GM13977 (cell line): ENCODE data around the gene DNAJC22.
"Not testable (repeated sequence)": the region's sequence is repeated elsewhere in the genome, so short reads cannot be mapped to it uniquely, and the experiment has no call there.

Experiments used
- DNase-seq: peaks from one replicate; pipeline ENCODE4 v3.0.0; 2012; ENCODE audit warnings: low spot score
- CTCF ChIP-seq: IDR thresholded peaks from 2 replicates; pipeline ENCODE4 v1.5.1; 2012; ENCODE audit warnings: mild to moderate bottlenecking, control low read depth; ENCODE audit not compliant: insufficient read depth; ENCODE audit errors: extremely low read depth, missing control alignments
- in situ Hi-C: fragments of 300-500 bp; cut with MboI; formaldehyde crosslinking; loops from one replicate; pipeline ENCODE4 v1.12.0; 2022; ENCODE audit warnings: low sequenced_read_pairs, low pct_unique_long_range_greater_than_20kb, mixed read lengths, inconsistent platforms; ENCODE audit not compliant: unreplicated experiment

DNAJC22 gene

GRCh38 chr12:49309386-49309785, 37.3 kb upstream of the DNAJC22 start:
- TF ChIP-seq CTCF: no peak
- in situ Hi-C loops: no loop called here
- no peak for DNase-seq

DNA sequence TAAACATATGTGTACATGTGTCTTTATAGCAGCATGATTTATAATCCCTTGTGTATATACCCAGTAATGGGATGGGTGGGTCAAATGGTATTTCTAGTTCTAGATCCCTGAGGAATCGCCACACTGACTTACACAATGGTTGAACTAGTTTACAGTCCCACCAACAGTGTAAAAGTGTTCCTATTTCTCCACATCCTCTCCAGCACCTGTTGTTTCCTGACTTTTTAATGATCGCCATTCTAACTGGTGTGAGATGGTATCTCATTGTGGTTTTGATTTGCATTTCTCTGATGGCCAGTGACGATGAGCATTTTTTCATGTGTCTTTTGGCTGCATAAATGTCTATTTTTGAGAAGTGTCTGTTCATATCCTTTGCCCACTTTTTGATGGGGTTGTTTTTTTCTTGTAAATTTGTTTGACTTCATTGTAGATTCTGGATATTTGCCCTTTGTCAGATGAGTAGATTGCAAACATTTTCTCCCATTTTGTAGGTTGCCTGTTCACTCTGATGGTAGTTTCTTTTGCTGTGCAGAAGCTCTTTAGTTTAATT, 36.2 kb upstream of the DNAJC22 start:
- DNase-seq: not testable (repeated sequence)

DNA sequence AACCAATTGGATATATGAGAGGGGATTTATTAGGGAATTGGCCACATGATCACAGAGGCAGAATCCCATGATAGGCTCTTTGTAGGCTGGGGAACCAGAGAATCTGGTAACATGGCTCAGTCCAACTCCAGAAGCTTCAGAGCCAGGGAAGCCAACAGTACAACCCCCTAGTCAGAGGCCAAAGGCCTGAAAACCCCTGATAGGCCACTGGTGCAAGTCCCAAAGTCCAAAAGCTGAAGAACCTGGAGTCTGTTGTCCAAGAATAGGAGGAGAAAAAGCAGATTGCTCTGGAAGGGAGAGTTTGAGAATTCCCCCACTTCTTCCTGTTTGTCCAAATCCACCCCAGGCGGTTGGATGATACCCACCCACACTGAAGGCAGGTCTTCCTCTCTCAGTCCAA, 31.9 kb upstream of the DNAJC22 start:
- no peak for TF ChIP-seq CTCF
- in situ Hi-C loops: no loop called here
- no peak for DNase-seq

More for the DNA sequence above, 36.2 kb upstream of the DNAJC22 start:
- in situ Hi-C loops: not testable (repeated sequence)

DNA sequence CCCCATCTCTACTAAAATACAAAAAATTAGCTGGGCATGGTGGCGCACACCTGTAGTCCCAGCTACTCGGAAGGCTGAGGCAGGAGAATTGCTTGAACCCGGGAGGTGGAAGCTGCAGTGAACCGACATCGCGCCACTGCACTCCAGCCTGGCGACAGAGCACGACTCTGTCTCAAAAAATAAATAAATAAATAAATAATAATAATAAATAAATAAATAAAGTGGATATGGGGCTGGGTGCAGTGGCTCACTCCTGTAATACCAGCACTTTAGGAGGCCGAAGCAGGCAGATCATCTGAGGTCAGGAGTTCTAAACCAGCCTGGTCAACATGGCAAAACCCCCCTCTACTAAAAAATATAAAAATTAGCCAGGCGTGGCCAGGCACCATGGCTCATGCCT, 29.6 kb upstream of the DNAJC22 start:
- DNase-seq, in situ Hi-C loops: not testable (repeated sequence)

DNA sequence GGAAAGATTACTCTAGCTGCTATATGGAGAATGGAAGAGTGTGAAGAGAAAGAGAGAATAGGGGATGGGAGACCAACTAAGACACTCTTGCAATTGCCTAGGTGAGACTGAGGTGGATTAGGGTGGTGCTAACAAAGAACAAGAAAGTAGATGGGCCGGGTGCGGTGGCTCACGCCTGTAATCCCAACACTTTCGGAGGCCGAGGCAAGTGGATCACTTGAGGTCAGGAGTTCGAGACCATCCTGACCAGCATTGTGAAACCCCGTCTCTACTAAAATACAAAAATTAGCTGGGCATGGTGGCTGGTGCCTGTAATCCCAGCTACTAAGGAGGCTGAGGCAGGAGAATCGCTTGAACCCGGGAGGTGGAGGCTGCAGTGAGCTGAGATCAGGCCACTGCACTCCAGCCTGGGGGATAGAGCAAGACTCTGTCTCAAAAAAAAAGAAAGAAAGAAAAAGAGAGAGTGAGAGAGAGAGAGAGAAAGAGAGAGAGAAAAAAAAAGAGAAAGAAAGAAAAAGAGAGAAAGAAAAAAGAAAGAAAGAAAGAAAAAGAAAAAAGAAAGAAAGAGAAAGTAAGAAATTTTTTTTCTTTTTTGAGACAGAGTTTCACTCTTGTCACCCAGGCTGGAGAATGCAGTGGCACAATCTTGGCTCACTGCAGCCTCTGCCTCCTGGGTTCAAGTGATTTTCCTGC, 26.1 kb upstream of the DNAJC22 start:
- in situ Hi-C loops, DNase-seq: not testable (repeated sequence)

- in situ Hi-C loops: no loop called here
- no peak for DNase-seq
- no peak for TF ChIP-seq CTCF
These were observed 24.4 kb upstream of the DNAJC22 start for GRCh38 chr12:49322367-49322707.

DNA sequence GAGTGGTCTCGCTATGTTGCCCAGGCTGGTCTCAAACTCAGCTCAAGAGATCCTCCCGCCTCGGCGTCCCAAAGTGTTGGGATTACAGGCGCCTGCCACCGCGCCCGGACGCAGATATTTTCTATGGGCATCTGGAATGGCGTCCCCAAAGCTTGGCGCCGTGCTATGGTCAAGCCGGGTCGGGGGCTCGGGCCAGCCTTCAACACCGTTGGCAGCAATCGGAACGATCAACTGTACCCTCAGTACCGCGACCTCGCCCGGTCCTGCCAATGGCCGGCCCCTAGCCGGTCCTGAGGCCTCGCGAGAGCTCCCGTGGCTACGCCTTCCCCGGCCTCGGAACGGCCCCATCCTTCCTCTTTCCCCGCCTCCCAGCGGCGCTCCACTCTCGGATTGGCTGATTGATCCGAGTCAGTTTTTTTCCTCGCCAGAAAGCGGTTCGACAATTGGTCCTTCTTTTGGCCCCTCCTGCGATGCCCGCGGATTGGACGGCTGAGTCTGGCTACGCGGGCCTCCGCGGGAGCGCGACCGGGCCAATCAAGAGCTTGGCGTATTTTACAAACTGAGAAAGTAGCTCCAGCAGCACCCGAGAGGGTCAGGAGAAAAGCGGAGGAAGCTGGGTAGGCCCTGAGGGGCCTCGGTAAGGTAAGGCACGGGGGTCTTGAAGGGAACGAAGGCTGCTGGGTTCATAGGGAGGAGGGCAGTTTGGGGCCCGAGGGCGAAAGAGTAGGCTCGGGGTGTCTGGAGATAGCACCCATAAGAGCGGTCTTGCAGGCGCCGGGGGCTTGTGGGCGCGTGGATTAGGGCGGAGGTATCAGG, 23.8 kb upstream of the DNAJC22 start, which contains the start of gene TROAP:
Gene TROAP, plus strand, starts transcription at position 548 of the 816 bp plus-strand sequence. CDS start 354 bp downstream, outside the sequence.
- TF ChIP-seq CTCF: no peak
- peak; percentile 98 for DNase-seq
- in situ Hi-C loops: no loop called here

DNA sequence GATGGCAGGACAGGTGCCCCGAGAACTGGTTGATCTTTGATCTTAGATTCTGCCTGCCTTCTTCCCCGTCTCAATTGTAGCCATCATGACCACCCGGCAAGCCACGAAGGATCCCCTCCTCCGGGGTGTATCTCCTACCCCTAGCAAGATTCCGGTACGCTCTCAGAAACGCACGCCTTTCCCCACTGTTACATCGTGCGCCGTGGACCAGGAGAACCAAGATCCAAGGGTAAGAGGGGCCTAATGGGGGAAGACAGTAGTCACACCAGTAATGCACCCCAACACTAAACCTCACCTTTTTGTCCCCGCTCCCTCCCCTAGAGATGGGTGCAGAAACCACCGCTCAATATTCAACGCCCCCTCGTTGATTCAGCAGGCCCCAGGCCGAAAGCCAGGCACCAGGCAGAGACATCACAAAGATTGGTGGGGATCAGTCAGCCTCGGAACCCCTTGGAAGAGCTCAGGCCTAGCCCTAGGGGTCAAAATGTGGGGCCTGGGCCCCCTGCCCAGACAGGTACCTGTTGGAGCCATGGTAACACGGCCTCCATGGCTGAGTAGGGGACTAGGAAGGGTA, 23.1 kb upstream of the DNAJC22 start:
- no peak for DNase-seq
- in situ Hi-C loops: no loop called here
- no peak for TF ChIP-seq CTCF
